GM18870 (cell line): ENCODE results near the gene ZFPM1.

Experiments
- ATAC-seq: cut with Tn5 transposase; IDR thresholded peaks from one replicate; pipeline ENCODE4 v1.9.1; 2021; ENCODE audit warnings: moderate library complexity; ENCODE audit not compliant: unreplicated experiment

Gene ZFPM1

GRCh38 chr16:88417684-88418476, 35.2 kb upstream of the ZFPM1 start:
- ATAC-seq: no peak

GRCh38 chr16:88418869-88419268, 34.2 kb upstream of the ZFPM1 start:
- no peak for ATAC-seq

DNA sequence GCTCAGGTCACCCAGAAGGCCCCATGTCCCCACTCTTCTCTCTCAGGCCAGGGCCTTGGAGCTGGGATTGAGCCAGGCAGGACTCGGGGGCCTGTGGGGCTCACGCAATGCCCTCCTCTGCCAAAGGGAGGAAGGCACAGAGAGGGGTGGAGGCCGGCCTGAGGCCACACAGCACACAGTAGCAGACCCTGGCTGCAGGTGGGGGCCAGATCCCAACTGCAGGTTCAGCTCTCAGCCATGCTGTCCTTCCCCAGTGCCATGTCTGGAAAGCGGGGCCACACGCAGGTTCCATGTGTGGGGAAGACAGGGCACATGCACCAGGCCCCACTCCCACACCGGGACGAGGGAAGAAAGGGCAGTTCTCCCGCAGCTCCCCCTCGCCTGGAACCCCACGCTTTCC, 33.3 kb upstream of the ZFPM1 start:
- ATAC-seq: no peak

DNA sequence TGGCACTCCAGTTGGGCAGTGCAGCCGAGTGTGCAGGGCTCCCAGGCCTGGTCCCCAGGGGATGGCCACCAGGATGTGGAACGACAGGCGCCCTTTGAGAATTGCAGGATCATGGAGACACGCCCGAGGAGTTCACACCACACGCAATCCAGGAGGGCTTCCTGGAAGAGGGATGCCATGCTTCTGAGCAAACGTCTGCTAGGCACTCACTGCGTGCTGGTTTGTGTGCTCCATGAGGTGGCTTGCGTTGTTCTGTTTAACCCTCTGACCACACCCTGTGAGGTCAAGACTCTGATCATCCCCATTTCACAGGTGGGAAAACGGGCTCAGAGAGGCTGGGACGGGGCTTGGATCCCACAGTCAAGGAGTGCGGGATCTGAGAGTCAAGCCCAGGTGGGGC, 32.6 kb upstream of the ZFPM1 start:
- no peak for ATAC-seq

GRCh38 chr16:88421301-88421700, 31.8 kb upstream of the ZFPM1 start:
- no peak for ATAC-seq

GRCh38 chr16:88421871-88422433, 31.1 kb upstream of the ZFPM1 start:
- ATAC-seq: no peak

GRCh38 chr16:88422733-88423447, 30.2 kb upstream of the ZFPM1 start:
- ATAC-seq: no peak

- ATAC-seq: no peak
Observed at GRCh38 chr16:88423448-88423850, 29.6 kb upstream of the ZFPM1 start.

- ATAC-seq: no peak
Observed at GRCh38 chr16:88424587-88425235, 28.4 kb upstream of the ZFPM1 start.

GRCh38 chr16:88426018-88426417, 27.1 kb upstream of the ZFPM1 start:
- no peak for ATAC-seq

GRCh38 chr16:88427376-88427775, 25.7 kb upstream of the ZFPM1 start:
- ATAC-seq: no peak

- ATAC-seq: no peak
Observed at GRCh38 chr16:88428156-88428555, 24.9 kb upstream of the ZFPM1 start.

DNA sequence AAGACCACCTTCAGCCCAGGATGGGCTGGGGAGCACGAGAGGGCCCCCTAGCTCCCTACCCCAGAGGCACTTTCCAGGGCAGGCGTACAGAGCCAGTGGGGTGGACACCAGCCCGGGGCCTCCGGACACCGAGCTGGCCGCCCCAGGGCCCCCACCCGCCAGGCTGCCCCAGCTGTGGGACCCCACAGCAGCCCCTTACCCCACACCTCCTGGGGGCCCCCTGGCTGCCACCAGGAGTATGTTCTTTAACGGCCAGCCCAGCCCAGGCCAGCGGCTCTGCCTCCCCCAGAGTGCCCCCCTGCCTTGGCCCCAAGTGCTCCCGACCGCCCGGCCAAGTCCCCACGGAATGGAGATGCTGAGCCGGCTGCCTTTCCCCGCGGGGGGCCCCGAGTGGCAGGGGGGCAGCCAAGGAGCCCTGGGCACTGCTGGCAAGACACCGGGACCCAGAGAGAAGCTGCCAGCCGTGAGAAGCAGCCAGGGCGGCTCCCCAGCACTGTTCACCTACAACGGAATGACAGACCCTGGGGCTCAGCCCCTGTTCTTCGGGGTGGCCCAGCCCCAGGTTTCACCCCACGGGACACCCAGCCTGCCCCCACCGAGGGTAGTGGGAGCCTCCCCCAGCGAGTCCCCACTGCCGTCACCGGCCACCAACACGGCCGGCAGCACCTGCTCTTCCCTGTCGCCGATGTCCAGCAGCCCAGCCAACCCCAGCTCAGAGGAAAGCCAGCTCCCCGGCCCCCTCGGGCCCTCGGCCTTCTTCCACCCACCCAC, 24.3 kb upstream of the ZFPM1 start:
- no peak for ATAC-seq

- no peak for ATAC-seq
Observed at GRCh38 chr16:88429387-88430184, 23.5 kb upstream of the ZFPM1 start.

DNA sequence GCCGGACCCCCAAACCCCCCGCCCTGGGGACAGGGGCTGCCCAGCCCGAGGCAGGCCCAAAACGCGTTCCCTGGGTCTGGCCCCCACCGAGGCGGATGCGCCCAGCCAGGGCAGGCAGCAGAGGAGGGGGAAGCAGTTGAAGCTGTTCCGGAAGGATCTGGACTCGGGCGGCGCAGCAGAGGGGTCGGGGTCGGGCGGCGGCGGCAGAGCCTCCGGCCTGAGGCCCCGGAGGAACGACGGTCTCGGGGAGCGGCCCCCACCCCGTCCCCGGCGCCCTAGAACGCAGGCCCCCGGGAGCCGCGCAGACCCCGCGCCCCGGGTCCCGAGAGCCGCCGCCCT, 22.9 kb upstream of the ZFPM1 start:
- no peak for ATAC-seq

DNA sequence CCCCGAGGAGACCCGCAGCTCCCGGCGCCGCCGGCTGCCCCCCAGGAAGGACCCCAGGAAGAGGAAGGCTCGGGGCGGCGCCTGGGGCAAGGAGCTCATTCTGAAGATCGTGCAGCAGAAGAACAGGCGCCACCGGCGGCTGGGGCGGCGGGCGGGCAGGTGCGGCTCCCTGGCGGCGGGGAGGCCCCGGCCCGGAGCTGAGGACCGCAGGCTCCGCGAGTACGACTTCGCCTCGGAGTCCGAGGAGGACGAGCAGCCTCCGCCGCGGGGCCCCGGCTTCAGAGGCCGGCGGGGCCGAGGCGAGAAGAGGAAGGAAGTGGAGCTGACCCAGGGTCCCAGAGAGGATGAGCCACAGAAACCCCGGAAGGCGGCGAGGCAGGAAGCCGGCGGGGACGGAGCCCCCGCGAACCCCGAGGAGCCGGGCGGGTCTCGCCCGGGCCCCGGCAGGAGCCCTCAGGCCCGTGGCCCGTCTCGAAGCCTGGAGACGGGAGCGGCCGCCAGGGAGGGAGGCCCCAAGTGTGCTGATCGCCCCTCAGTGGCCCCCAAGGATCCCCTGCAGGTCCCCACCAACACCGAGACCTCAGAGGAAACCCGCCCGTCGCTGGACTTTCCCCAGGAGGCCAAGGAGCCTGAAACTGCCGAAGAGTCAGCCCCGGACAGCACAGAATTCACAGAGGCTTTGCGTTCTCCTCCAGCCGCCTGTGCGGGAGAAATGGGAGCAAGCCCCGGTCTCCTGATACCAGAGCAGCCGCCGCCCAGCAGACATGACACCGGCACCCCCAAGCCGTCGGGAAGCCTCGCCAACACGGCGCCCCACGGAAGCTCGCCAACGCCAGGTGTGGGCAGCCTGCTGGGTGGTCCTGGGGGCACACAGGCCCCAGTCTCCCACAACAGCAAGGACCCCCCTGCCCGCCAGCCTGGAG, 22.3 kb upstream of the ZFPM1 start:
- ATAC-seq: no peak

DNA sequence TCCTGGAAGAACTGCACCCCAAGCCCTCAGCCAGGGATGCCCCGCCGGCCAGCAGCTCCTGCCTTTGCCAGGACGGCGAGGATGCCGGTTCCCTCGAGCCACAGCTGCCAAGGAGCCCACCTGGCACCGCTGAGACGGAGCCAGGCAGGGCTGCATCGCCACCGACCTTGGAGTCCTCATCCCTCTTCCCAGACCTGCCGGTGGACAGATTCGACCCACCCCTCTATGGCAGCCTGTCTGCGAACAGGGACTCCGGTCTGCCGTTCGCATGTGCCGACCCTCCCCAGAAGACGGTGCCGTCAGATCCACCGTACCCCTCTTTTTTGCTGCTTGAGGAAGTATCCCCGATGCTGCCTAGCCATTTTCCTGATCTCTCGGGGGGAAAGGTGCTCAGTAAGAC, 21.4 kb upstream of the ZFPM1 start:
- ATAC-seq: no peak

DNA sequence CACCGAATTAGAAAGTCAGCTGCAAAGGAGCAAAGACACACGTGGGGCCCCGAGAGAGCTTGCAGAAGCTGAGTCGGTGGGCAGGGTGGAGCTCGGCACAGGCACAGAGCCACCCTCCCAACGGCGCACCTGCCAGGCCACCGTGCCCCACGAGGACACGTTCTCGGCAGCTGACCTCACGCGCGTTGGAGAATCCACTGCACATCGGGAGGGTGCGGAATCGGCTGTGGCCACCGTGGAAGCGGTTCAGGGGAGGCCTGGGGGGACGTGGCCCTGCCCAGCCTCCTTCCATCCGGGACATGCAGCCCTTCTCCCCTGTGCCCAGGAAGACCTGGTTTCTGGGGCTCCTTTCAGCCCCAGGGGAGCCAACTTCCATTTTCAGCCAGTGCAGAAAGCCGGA, 20.9 kb upstream of the ZFPM1 start:
- no peak for ATAC-seq

DNA sequence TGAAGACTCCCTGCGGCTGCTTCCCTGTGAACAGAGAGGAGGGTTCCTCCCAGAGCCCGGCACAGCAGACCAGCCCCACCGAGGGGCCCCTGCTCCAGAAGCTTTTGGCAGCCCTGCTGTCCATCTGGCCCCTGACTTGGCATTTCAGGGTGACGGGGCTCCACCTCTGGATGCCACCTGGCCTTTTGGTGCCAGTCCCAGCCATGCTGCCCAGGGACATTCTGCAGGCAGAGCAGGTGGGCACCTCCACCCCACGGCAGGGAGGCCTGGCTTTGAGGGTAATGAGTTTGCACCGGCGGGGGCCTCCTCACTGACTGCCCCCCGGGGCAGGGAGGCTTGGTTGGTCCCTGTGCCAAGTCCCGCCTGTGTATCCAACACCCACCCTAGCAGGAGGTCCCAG, 20.3 kb upstream of the ZFPM1 start:
- no peak for ATAC-seq
